OCI-M2 (cell line): Measurements from ENCODE around the gene CCL17.

Source experiments
- DNase-seq: peaks from one replicate; lab custom pipeline; 2025; ENCODE audit not compliant: unreplicated experiment; lab: John Stamatoyannopoulos, UW

The CCL17 gene

GRCh38 chr16:57377080-57377841 is 27.3 kb upstream of the CCL17 start:
- DNase-seq, result no peak

DNA sequence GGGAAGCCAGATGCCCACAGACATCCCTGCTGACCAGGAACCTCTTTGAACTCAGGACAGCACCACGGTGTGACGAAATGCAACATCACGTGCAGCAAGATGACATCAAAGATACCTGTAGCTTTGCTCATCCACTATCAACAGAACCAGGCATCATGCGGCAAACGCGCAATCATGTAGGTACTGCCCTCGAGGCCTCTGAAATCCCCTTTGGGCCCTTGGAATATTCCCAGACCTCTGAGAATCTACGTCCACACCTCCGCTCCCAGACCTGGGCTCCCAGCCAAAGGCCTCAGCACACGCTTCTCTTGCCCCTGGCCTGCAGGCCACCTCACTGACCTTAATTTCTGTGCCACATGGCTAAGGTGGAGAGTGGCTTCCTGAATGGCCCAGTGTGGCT is 25.0 kb upstream of the CCL17 start:
- DNase-seq, result no peak

GRCh38 chr16:57380671-57381462 is 23.7 kb upstream of the CCL17 start:
- DNase-seq, result no peak

DNA sequence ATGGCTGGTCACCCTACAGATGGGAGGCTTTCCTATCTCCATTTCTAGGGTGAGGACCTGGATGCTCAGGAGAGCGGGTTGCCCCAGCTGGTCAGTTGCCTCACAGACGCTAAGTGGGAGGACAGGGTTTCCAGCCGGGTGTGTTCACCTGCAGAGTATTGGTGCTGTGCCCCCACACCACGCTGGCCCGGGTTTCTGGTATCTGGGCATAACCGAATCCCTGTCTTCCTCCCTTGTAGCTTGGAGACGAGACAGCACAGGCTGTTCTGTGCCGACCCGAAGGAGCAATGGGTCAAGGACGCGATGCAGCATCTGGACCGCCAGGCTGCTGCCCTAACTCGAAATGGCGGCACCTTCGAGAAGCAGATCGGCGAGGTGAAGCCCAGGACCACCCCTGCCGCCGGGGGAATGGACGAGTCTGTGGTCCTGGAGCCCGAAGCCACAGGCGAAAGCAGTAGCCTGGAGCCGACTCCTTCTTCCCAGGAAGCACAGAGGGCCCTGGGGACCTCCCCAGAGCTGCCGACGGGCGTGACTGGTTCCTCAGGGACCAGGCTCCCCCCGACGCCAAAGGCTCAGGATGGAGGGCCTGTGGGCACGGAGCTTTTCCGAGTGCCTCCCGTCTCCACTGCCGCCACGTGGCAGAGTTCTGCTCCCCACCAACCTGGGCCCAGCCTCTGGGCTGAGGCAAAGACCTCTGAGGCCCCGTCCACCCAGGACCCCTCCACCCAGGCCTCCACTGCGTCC is 22.6 kb upstream of the CCL17 start:
- no peak for DNase-seq

GRCh38 chr16:57382535-57383275 is 21.9 kb upstream of the CCL17 start:
- DNase-seq, result no peak

- DNase-seq, result no peak
Observed at GRCh38 chr16:57383276-57384247, 21.0 kb upstream of the CCL17 start.

DNA sequence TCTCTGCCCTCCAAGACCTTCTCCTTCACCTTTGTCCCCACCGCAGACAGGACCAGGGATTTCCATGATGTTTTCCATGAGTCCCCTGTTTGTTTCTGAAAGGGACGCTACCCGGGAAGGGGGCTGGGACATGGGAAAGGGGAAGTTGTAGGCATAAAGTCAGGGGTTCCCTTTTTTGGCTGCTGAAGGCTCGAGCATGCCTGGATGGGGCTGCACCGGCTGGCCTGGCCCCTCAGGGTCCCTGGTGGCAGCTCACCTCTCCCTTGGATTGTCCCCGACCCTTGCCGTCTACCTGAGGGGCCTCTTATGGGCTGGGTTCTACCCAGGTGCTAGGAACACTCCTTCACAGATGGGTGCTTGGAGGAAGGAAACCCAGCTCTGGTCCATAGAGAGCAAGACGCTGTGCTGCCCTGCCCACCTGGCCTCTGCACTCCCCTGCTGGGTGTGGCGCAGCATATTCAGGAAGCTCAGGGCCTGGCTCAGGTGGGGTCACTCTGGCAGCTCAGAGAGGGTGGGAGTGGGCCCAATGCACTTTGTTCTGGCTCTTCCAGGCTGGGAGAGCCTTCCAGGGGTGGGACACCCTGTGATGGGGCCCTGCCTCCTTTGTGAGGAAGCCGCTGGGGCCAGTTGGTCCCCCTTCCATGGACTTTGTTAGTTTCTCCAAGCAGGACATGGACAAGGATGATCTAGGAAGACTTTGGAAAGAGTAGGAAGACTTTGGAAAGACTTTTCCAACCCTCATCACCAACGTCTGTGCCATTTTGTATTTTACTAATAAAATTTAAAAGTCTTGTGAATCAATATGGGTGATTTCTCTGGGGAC is 20.1 kb upstream of the CCL17 start:
- DNase-seq, result no peak

DNA sequence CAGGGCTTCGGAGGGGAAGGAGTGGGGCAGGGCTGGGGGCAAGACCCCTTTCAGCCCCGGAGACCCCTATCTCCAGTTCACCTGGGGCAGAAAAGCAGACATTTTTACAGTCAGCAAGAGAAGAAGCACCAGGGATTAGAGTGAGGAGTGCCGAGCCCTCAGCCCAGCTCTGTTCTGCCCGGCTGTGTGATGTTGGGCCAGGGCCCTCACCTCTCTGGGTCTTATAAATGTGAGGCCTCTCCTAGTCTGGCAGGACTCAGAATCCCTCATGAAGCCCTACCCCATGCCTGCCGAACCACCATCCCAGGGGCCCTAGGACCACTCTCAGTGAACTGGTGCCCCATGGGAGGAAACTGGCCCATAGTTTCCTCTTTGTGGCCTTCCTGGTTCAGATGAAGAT is 19.5 kb upstream of the CCL17 start:
- DNase-seq, result no peak

DNA sequence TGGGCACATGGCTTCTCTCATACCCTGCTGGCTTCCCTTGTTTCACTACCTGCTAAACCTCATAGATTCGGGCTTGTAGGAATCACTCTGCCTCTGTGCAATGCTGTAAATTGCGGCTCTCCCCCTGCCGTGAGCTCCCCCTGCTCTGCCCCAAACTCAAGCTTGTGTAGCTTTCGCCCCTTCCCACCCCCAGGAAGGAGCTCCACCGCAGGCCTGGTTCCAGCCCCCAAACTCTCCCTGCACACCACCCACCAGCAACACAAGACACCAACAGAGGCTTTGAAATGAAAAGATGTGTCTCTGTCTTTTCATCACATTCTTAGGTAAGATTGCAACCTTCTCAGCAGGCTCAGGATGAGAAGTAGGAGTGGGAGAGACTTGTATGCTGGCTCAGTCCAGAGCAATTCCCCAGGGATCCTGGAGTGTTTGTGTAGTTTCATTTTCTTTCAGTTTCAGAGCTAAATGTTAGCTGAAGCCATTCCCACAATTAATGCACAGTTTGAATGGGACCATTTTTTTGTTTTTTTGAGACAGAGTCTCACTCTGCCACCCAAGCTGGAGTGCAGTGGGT is 18.1 kb upstream of the CCL17 start:
- DNase-seq, result no peak

GRCh38 chr16:57387598-57388354 is 16.8 kb upstream of the CCL17 start:
- no peak for DNase-seq

GRCh38 chr16:57388359-57389086 is 16.0 kb upstream of the CCL17 start:
- DNase-seq, result no peak

DNA sequence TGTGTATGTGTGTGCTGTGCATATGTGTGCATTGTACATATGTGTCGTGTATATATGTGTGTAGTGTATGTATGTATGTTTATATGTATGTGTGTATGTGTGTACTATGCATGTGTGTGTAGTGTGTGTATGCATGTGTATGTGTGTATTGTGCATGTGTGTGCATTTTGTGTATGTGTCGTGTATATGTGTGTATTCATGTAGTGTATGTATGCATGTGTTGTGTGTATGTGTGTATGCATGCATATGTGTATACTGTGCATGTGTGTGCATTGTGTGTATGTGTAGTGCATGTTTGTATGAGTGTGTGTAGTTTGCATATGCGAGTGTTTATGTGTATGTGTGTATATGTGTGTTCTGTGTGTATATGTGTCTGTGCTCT is 15.5 kb upstream of the CCL17 start:
- DNase-seq, result no peak

- no peak for DNase-seq
Observed at GRCh38 chr16:57390636-57391295, 13.8 kb upstream of the CCL17 start.

DNA sequence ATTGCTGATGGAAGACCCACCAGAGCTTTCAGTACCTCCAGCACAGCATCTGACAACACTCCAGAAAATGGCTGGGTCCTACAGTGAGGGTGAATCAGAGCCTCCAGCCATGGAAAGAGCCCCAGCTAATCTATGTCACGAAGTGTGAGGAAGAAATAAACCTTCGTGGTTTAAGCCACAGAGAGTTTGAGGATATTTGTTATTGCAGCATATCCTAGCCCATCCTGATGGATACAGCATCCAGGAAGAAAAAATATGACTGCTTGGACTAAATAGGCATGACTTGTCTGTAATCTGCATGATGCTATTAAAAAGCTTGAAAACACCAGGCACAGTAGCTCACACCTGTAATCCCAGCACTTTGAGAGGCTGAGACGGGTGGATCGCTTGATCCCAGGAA is 13.3 kb upstream of the CCL17 start:
- no peak for DNase-seq

GRCh38 chr16:57391708-57392107 is 12.9 kb upstream of the CCL17 start:
- DNase-seq, result no peak

GRCh38 chr16:57392694-57393093 is 11.9 kb upstream of the CCL17 start:
- no peak for DNase-seq

DNA sequence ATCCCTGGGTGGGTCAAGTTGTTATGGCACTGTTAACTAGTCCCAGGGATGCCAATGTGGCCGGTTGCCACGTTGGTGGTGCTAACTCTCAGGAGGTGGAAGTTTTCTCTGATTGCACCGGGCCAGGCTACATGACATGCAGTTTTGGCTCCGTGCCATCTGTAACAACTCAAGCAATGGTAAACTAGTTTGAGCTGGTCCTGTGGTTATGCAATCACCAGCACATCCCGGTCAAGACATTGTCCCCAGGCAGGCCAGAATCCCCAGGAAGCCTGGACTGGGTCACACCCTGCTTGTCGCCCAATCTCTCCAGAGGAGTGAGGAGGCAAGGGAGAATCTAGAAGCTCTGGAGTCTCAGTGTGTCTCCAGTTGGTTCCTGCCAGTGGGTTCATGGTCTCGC is 10.1 kb upstream of the CCL17 start:
- no peak for DNase-seq
